MCF 10A (cell line): Measurements from ENCODE around the gene MSL2. TPM values are rescaled to one million over a fixed set of nuclear protein-coding genes. Genes with fewer than 3 reads are reported as not detected.
A peak's percentile ranks its signal among the peaks of the same experiment; 100 is the strongest.

Source experiments
- BruUV-seq: library from RNA; stranded (reverse); fragments of 400-500 nt; replicated peaks from 2 replicates; lab custom pipeline; 2021; lab: Mats Ljungman, UMichigan
- CTCF ChIA-PET: fragments of 300-600 bp; sonication (Branson Sonifier 250); formaldehyde crosslinking; extraction: SDS; loops from one replicate; lab custom pipeline; 2021; ENCODE audit warnings: antibody characterized with exemption, inconsistent platforms; lab: Yijun Ruan, JAX
- POLR2A ChIA-PET: fragments of 300-600, 350-650 bp; sonication (Branson Sonifier 250); formaldehyde crosslinking; extraction: SDS; loops from one replicate; lab custom pipeline; 2020; ENCODE audit warnings: antibody characterized with exemption, inconsistent platforms; lab: Yijun Ruan, JAX
- DNase-seq: peaks from one replicate; pipeline ENCODE4 v3.0.0-alpha.2; 2018; ENCODE audit not compliant: unreplicated experiment
- H3K27ac Mint-ChIP-seq: one replicate; pipeline ENCODE4 v1.8.0; 2022; ENCODE audit warnings: mild to moderate bottlenecking, low read depth, mixed read lengths; ENCODE audit not compliant: unreplicated experiment
- H3K27me3 Mint-ChIP-seq: one replicate; pipeline ENCODE4 v1.8.0; 2022; ENCODE audit warnings: mixed read lengths; ENCODE audit not compliant: insufficient read depth, unreplicated experiment
- H3K36me3 Mint-ChIP-seq: one replicate; pipeline ENCODE4 v1.8.0; 2022; ENCODE audit warnings: mild to moderate bottlenecking, moderate library complexity, mixed read lengths; ENCODE audit not compliant: insufficient read depth, unreplicated experiment
- H3K4me1 Mint-ChIP-seq: one replicate; pipeline ENCODE4 v1.8.0; 2022; ENCODE audit warnings: mixed read lengths; ENCODE audit not compliant: insufficient read depth, unreplicated experiment
- H3K4me3 Mint-ChIP-seq: one replicate; pipeline ENCODE4 v1.8.0; 2022; ENCODE audit warnings: mild to moderate bottlenecking, moderate library complexity, mixed read lengths; ENCODE audit not compliant: unreplicated experiment
- H3K9me3 Mint-ChIP-seq: one replicate; pipeline ENCODE4 v1.8.0; 2022; ENCODE audit warnings: mixed read lengths; ENCODE audit not compliant: unreplicated experiment
- intact Hi-C: fragments of 100-400 bp; cut with micrococcal nuclease; formaldehyde crosslinking; loops from 2 replicates; pipeline ENCODE4 v1.14.1; 2022
- total RNA-seq: library from RNA; stranded (reverse); gene quantifications from 2 replicates; pipeline ENCODE4 v1.2.3, GENCODE V29; 2022
- TF ChIP-seq, protein P1 (sequence below): fragments of 200-600 bp; IDR thresholded peaks from one replicate; pipeline ENCODE4 v1.8.0; 2022; ENCODE audit warnings: antibody characterized with exemption, mild to moderate bottlenecking; ENCODE audit not compliant: unreplicated experiment

Gene MSL2
- total RNA-seq, 1 experiment from 2014 or later: 33.4 TPM

- DNase-seq: peak; percentile 26
- peak overlapping the region; percentile 82 for H3K4me3 Mint-ChIP-seq
- TSS peak; percentile 72 for BruUV-seq
- peak overlapping the region; percentile 93 for H3K27ac Mint-ChIP-seq
- H3K36me3 Mint-ChIP-seq: peaks cover 23% of the 10 kb centered on the region
- H3K27me3 Mint-ChIP-seq: no peaks in the 10 kb centered on the region
- intact Hi-C loops: loop anchor here (2.0 to 10.0 kb wide), 3 partner anchors 54 to 198 kb away; no protein-coding TSS in a partner anchor
- CTCF ChIA-PET: interaction anchor here (0.5 to 1.7 kb wide), 13 partner anchors 18 to 820 kb away, joined by 3 to 5 read pairs (median 4); partner anchors contain the start of genes PCCB and STAG1
- POLR2A ChIA-PET: interaction anchor here (0.7 to 5.6 kb wide), 24 partner anchors 9 to 780 kb away, joined by 3 to 43 read pairs (median 5); partner anchors contain the start of genes IL20RB, NCK1, PCCB and STAG1
- peaks cover 9% of the 10 kb centered on the region for H3K4me1 Mint-ChIP-seq
- no peaks in the 10 kb centered on the region for H3K9me3 Mint-ChIP-seq
- TF ChIP-seq, protein P1, sequence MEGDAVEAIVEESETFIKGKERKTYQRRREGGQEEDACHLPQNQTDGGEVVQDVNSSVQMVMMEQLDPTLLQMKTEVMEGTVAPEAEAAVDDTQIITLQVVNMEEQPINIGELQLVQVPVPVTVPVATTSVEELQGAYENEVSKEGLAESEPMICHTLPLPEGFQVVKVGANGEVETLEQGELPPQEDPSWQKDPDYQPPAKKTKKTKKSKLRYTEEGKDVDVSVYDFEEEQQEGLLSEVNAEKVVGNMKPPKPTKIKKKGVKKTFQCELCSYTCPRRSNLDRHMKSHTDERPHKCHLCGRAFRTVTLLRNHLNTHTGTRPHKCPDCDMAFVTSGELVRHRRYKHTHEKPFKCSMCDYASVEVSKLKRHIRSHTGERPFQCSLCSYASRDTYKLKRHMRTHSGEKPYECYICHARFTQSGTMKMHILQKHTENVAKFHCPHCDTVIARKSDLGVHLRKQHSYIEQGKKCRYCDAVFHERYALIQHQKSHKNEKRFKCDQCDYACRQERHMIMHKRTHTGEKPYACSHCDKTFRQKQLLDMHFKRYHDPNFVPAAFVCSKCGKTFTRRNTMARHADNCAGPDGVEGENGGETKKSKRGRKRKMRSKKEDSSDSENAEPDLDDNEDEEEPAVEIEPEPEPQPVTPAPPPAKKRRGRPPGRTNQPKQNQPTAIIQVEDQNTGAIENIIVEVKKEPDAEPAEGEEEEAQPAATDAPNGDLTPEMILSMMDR: no peak
Observed at GRCh38 chr3:136197159-136197793, 1.1 kb upstream of the MSL2 start.

DNA sequence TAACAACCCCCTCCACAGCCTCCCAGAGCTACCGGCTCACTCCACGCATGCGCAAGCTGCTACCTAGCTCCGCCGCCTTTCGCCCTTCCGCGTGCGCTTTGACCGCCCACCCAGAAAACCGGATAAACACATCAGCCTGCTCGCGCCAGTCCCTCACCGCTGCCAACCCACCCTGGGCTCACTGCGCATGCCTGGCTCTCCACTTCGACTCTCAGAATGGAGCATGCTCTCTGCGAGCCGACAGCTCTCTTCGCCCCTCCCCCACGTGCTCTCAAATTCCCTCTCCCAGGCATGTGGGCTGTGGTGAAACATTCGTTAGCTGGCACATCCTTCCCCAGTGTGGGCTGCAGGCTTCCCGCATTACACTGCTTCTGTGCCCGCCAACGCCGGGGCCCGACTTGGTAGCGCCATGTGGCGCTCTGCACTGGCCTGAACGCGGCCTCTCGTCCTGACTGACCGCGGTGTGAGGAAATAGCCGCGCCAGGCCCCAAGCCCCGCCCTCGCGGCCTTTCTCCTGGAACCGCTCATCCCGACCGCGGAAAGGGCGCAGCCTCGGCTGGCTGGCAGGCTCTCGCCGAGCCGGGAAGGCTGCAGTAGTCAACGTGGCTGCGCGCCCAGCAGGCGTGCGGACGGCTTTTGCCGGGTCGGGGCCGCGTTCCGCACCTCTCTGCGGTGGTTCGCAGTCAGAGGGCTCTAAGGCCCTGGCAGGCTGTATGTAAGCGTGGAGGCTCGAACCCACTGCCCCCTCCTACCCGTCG is 445 bp upstream of the MSL2 start:
- H3K27ac Mint-ChIP-seq: peak overlapping the region; percentile 93
- intact Hi-C loops: loop anchor here (1.0 to 10.0 kb wide), 4 partner anchors 54 to 198 kb away; partner anchors contain the start of gene PCCB
- peaks cover 16% of the 10 kb centered on the region for H3K4me1 Mint-ChIP-seq
- ChIA-PET POLR2A (interaction anchor here (0.6 to 5.6 kb wide), 46 partner anchors 9 to 1711 kb away, joined by 3 to 43 read pairs (median 4); partner anchors contain the start of genes ANAPC13, CEP63, IL20RB and NCK1), CTCF (interaction anchor here (0.5 to 1.7 kb wide), 16 partner anchors 18 to 1986 kb away, joined by 3 to 6 read pairs (median 4); partner anchors contain the start of genes PCCB and STAG1)
- H3K9me3 Mint-ChIP-seq: no peaks in the 10 kb centered on the region
- H3K4me3 Mint-ChIP-seq: peak overlapping the region; percentile 82
- no TSS peak for BruUV-seq
- no peaks in the 10 kb centered on the region for H3K27me3 Mint-ChIP-seq
- peaks cover 23% of the 10 kb centered on the region for H3K36me3 Mint-ChIP-seq
- TF ChIP-seq, protein P1: no peak
- DNase-seq: peak; percentile 100

GRCh38 chr3:136195258-136196063 is 674 bp downstream of the MSL2 start:
- Mint-ChIP-seq H3K9me3 (no peaks in the 10 kb centered on the region), H3K27ac (peak overlapping the region; percentile 93), H3K36me3 (peaks cover 26% of the 10 kb centered on the region), H3K27me3 (no peaks in the 10 kb centered on the region), H3K4me1 (peaks cover 19% of the 10 kb centered on the region), H3K4me3 (peak overlapping the region; percentile 82)
- ChIA-PET CTCF (interaction anchor here (0.6 to 2.9 kb wide), 4 partner anchors 55 to 557 kb away, joined by 4 to 18 read pairs (median 4); partner anchors contain the start of genes PCCB and STAG1), POLR2A (interaction anchor here (0.6 to 5.6 kb wide), 27 partner anchors 9 to 819 kb away, joined by 3 to 43 read pairs (median 4); partner anchors contain the start of genes IL20RB, NCK1, PCCB and STAG1)
- TF ChIP-seq, protein P1: no peak
- intact Hi-C loops: loop anchor here (1.0 to 10.0 kb wide), 5 partner anchors 53 to 557 kb away; partner anchors contain the start of genes PCCB and STAG1
- peak; percentile 72 for DNase-seq
- no TSS peak for BruUV-seq
